Measurements from ENCODE around the gene MPHOSPH10.
"Not testable (repeated sequence)": the region's sequence is repeated elsewhere in the genome, so short reads cannot be mapped to it uniquely, and the experiment has no call there.

MPHOSPH10 gene

DNA sequence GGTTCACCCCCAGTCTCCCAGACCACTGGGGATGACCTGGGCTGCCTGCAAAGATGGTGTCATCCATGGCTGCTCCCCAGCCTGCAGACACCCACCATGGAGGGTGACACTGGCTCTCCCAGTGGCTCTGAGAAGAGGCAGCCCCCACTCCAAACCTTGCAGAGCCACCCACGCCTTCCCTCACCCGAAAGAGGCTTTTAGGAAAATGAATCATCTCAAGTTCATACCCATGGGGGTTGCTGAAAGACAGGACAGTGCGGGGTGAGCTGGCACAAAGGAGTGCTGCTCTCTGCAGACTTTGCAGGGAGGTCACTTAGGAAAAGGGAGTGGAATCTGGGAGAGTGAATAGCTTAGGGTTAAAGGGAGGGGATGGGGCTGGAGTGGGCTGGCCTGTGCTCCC, 36.4 kb downstream of the MPHOSPH10 start:
- no peak for DNase-seq (ENCODE audit: low read depth in 1 of 2, low spot score in 1 of 2)

DNA sequence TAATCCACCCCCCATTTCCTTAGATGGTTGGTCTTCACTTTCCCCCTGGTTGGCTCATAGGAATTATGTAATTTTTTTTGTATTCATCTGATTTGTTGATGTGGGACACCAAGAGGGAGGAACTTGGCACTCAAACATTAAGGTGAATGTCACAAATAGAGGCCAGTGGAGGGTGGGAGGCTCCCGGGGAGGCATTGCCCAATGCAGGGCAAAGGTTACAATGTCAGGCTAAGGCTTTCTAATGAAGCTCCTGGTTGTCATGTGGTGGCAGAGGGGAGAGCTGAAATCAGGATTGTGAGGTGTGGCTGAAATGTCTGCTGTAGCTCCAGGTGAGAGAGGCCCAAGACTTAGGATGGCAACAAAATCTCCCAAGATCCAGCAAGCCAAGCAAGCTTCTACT, 42.7 kb downstream of the MPHOSPH10 start:
- no peak for DNase-seq (ENCODE audit: low read depth in 1 of 2, low spot score in 1 of 2)

DNA sequence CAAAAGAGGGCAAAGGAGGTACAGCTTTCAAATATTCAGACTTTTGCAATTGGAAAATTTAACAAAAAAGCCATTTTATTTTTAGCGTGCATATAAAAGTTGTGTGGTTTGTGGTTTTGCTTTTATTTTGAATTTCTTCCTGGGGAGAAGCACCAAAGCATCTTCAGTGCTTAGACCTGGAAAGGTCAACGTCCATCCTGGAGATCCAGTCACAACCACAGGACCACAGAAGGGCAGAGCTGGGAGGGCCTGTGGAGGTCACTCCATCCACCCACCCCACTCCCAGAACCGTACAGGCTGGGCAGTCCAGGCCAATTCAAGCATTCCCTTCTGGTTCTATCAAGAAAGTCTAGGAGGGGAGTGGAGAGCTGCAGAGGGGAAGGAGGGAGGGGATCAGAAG, 43.8 kb downstream of the MPHOSPH10 start:
- DNase-seq (ENCODE audit: low read depth in 1 of 2, low spot score in 1 of 2): no peak

DNA sequence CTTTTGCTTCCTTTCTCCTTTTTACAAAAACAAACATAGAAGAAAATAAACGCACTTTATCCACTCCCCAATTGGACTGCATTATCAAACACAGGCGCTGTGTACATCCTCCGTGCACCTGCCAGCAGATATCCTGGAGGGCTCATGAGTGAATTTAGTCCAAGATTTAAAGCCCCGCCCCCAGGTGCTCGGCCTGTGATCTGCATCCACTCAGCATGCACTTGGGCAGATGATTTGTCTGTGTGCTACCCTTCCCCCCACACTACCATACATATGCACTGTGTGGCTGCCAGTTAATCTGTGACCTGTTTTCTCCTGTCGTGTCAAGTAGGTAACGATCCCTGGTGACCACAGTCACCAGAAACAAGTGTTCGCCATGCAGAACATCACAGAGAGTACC, 48.4 kb downstream of the MPHOSPH10 start:
- not testable (repeated sequence) for DNase-seq (ENCODE audit: low read depth in 1 of 2, low spot score in 1 of 2)

DNA sequence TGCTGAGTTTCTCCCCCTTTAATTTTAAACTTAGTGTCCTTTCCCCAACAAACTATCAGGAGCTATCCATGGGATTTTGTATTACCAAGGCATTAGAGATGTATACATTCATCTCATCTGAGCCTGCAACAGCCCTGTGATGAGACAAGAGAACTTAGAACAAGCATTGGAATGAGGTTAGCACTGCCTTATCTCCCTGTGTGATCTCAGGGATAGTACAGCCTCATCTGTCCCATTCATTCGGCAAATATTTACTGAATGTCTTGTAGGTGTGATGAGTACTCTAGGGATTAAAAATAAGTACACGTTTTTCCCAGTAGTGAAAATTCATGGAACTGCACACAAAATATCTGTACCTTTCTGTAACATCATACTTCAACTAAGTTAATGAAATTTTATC, 50.9 kb downstream of the MPHOSPH10 start:
- DNase-seq (ENCODE audit: low read depth in 1 of 2, low spot score in 1 of 2): no peak

DNA sequence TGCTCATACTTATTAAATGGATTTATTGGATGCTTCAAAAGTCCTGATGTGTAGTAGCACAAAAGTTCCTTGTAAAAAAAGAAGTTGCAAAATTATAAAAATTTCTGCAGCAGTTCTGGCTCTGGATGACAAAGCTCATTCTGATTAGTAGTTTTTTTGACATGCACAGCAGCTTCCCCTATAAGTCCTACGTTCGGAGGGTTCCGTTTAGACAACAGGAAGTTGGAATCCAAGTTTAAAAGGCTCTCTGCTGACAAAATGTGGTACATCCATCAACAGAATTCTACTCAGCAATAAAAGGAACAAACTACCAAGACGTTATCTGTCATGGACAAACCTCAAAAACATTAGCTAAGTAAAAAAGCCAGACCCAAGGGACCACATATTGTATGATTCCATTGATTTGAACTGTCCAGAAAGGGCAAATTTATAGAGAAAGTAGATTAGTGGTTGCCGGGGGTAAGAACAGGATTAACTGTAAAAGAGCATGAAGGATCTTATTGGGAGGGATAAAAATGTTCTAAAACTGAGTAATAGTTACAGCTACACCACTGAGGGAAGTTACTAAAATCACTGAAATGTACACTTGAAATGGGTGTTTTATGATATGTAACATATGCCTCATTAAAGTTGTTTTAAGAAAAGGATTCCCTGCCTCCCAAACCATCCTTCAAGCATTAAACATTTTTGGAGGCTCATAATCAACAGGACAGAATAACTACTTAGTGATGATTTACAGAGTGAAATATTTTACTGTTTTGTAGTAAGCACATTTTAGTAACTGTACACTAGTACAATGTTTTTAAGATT, 53.1 kb downstream of the MPHOSPH10 start:
- not testable (repeated sequence) for DNase-seq (ENCODE audit: low read depth in 1 of 2, low spot score in 1 of 2)

DNA sequence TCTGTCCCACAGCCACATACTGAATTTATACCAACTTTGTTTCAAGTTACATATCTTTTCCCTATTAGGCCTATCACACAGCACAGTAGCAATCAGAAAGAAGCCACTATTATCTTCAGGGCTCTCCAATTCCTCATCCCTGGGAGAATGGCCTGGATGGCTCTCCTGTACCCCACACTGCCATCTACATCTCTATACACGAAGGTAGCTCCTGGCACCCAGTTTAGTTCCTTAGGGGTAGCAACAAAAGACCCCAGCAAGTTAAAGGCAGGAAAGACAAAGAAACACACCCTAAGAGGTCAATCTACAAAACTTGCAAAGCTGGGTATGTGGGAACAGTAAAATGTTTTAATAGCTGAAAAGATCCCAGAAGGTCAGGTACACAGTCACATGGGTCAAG, 56.5 kb downstream of the MPHOSPH10 start:
- DNase-seq (ENCODE audit: low read depth in 1 of 2, low spot score in 1 of 2): no peak

DNA sequence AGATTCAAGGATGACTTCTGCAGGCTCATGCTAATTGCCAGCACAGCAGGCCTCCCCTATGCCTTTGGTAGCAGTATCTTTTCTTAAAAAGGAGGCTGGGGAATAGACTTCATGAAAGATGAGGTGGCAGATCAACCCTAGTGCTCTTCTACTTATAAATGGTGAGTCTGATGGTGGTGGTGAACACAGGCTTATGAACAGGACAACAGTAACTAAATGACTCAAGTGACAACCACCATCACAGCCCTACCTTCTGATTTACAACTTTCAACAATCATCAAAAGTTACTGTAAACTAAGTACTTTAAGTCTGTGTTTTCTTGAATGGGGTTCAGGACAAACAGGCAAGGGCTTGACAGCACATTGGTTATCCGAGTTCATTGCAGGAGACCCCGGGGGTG, 57.2 kb downstream of the MPHOSPH10 start:
- DNase-seq (ENCODE audit: low read depth in 1 of 2, low spot score in 1 of 2): no peak

DNA sequence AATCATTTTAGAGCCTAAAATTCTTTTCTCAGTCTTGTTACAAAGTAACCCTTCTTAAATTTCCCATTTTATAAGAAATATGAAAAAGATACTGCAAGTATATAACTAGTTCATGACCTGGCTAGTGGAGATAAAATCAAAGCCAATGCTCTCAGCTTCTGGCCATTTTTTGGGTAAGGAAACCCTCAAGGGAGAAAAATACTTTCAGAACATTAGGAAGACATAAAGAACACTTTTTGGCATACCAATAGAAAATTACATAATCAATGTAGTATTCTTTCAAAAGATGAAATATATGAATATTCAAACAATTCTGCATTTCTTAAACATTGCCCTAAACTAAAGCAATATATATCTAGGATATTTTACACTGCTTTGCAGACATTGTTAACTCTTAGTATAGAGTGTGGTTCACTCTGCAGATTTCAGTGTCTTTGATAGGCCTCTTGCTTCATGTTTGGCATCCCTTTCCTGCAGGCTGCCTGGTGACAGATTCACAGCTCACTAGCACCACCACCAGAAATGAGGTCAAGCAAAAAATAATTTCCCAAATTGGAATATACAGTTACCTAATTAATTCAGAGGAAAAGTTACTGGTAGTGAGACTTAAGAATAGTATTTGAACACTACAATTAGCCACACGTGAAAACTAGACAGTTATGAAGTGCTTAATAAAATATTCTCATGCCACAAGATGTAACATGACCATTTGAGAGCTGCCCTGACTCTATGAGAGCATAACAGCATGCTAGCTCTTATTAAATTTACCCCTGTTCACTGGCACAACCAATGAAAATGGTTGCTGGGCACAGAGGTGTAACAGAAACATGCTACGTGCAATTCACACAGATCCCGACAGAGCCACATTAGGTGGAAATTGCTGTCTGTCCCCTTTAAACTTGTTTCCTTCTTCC, 60.5 kb downstream of the MPHOSPH10 start:
- DNase-seq (ENCODE audit: low read depth in 1 of 2, low spot score in 1 of 2): no peak

DNA sequence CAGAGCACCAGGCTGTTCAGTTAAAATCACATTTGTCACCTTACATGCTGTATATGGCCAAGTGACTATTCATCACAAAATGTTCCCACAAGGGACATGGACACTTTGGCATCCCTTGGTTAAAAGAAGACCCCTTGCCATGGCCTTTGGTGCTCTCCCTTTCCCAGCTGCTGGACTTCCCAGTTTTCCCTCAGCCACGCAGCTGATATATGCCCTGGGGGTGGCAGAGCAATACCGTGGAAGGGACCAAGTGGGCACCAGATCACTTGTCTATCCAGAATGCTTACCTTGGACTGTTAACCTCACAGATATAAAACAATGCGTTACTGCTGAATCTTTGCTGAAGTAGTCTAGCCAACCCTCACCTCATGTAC, 61.1 kb downstream of the MPHOSPH10 start:
- DNase-seq (ENCODE audit: low read depth in 1 of 2, low spot score in 1 of 2): no peak

Data from stimulated activated CD4-positive, alpha-beta T cell treated with anti-CD3 and anti-CD28 coated beads, Interleukin-15, amount 100 ng/mL, for 1 hour (primary cell).